Measurements from ENCODE around the gene RWDD4. TPM values are rescaled to one million over a fixed set of nuclear protein-coding genes. Genes with fewer than 3 reads are reported as not detected.

The RWDD4 gene
- total RNA-seq, result 22.8 and 32.8 TPM in 2 replicates

DNA sequence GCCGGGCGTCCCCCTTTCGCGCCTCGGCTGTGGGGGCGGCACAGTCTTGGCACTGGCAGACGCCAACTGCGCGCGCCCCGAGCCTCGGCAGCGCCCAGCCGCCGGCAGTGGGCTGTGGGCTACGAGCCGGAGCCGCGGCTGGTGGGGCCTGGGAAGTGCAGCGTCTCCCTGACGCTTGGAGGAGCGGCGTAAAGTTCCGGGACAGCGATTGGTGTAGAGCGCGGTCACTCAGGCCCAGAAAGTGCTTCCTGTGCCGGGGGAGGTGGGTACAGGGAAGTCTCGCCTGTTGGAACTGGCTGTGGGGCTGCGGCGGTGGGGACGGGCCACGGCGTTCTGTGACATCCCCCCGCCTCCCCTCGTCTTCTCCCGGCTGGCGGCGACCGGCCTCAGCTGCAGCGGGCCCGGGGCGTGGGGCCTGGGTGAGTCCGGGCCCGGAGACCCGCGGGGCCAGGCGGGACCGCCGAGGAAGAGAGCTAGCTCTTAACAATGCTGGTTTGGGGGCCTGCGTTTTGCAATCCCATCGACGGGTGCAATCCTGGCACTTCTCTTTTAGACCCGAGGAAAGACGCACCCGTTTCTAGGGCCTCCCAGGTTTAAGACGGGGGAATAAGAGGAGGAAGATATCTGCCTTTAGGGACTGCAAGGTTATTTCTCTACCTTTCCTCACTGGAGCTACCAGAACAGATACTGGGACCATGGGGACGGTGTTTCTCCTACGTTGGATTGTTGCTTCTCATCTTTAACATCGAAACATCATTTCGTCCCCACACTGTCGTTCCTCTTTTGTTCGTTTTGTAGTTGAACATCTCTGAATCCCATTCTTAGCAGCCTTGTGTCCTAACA lies at the start of gene RWDD4, which contains the start of gene TRAPPC11:
Gene RWDD4, minus strand, starts transcription at position 157 of the 843 bp plus-strand sequence. CDS start 233 bp downstream, outside the sequence.
Gene TRAPPC11, plus strand, starts transcription at position 265 of the 843 bp plus-strand sequence. CDS start 4,575 bp downstream, outside the sequence.

Small RNAs within 50 kb of the gene (small RNA-seq; reads per million reads assigned to genes)
- not detected for gene RNU6-1053P
- gene RNU6-335P, result not detected
- not detected for gene RNU6-479P

Other genes starting within 250 kb of the RWDD4 start
- gene CDKN2AIP, start 214.5 kb downstream of the RWDD4 start, total RNA-seq, result 19.1 and 28.7 TPM in 2 replicates
- 14.6 and 21.2 TPM in 2 replicates for gene ING2, start 154.1 kb downstream of the RWDD4 start, total RNA-seq
- gene TRAPPC11, start 108 bp upstream of the RWDD4 start, total RNA-seq, result 40.5 and 55.0 TPM in 2 replicates
- 2.5 and 3.9 TPM in 2 replicates for gene STOX2, start 246.1 kb upstream of the RWDD4 start, total RNA-seq

Data from placental epithelial cell (primary cell).